Activated CD4-positive, alpha-beta T cell treated with anti-CD3 and anti-CD28 coated beads, Interleukin-10, Interleukin-2, amounts not matched to agents 100 ng/mL and 50 ng/mL, durations not matched to agents 16 hours and 8 hours (primary cell): ENCODE data around the gene KLK1.

Experiments
- DNase-seq: peaks from one replicate; pipeline ENCODE4 v3.0.0-alpha.2; 2020

Gene KLK1

GRCh38 chr19:50823389-50824042 is at the start of gene KLK1:
Gene KLK1 (minus strand): TSS chr19:50823787. CDS start chr19:50823748, 39 bp downstream.
- DNase-seq, result no peak

- DNase-seq, result no peak
These were observed 49.5 kb upstream of the KLK1 start, which contains the start of gene KLK2 for GRCh38 chr19:50873056-50873455. Gene KLK2 (plus strand): TSS chr19:50873439. CDS start chr19:50873474, 35 bp downstream.

GRCh38 chr19:50870417-50871089 is 47.0 kb upstream of the KLK1 start:
- peak; percentile 35 for DNase-seq

GRCh38 chr19:50869479-50869878 is 45.9 kb upstream of the KLK1 start:
- DNase-seq, result no peak

- DNase-seq, result no peak
These were observed 38.1 kb upstream of the KLK1 start for GRCh38 chr19:50861496-50862286.

GRCh38 chr19:50861010-50861409 is 37.4 kb upstream of the KLK1 start:
- no peak for DNase-seq

GRCh38 chr19:50859849-50860248 is 36.3 kb upstream of the KLK1 start:
- no peak for DNase-seq

- DNase-seq, result no peak
These were observed 35.3 kb upstream of the KLK1 start for GRCh38 chr19:50858886-50859285.

GRCh38 chr19:50857366-50857765 is 33.8 kb upstream of the KLK1 start:
- no peak for DNase-seq

GRCh38 chr19:50854636-50855410 is 31.2 kb upstream of the KLK1 start, which contains the start of gene KLK3:
Gene KLK3 (plus strand): TSS chr19:50854915. CDS start chr19:50854956, 41 bp downstream.
- no peak for DNase-seq

GRCh38 chr19:50851620-50852019 is 28.0 kb upstream of the KLK1 start:
- no peak for DNase-seq

GRCh38 chr19:50850738-50851137 is 27.2 kb upstream of the KLK1 start:
- DNase-seq, result no peak

- no peak for DNase-seq
These were observed 20.8 kb upstream of the KLK1 start for GRCh38 chr19:50844296-50844935.

GRCh38 chr19:50843701-50844221 is 20.2 kb upstream of the KLK1 start:
- no peak for DNase-seq

GRCh38 chr19:50843205-50843604 is 19.6 kb upstream of the KLK1 start:
- no peak for DNase-seq

GRCh38 chr19:50842130-50842529 is 18.5 kb upstream of the KLK1 start:
- DNase-seq, result no peak

- DNase-seq, result no peak
These were observed 16.4 kb upstream of the KLK1 start for GRCh38 chr19:50839712-50840655.

GRCh38 chr19:50838239-50838638 is 14.7 kb upstream of the KLK1 start:
- DNase-seq, result peak; percentile 20

GRCh38 chr19:50837300-50837699 is 13.7 kb upstream of the KLK1 start:
- DNase-seq, result no peak

GRCh38 chr19:50836543-50837195 is 13.1 kb upstream of the KLK1 start:
- no peak for DNase-seq
